DMS79 treated with DMSO at 0.1 percent for 48 hours (cell line): ENCODE data around the gene MRPL18.
A peak's percentile ranks its signal among the peaks of the same experiment; 100 is the strongest.
"Not testable (repeated sequence)": the region's sequence is repeated elsewhere in the genome, so short reads cannot be mapped to it uniquely, and the experiment has no call there.

Source experiments
- DNase-seq: peaks from one replicate; lab custom pipeline; 2025; lab: John Stamatoyannopoulos, UW

The MRPL18 gene

GRCh38 chr6:159817951-159818739, 27.9 kb downstream of the MRPL18 start:
- no peak for DNase-seq

GRCh38 chr6:159819098-159819497, 28.8 kb downstream of the MRPL18 start:
- DNase-seq: no peak

- peak; percentile 58 for DNase-seq
Observed at GRCh38 chr6:159819932-159820640, 29.8 kb downstream of the MRPL18 start.

- no peak for DNase-seq
Observed at GRCh38 chr6:159821122-159821521, 30.9 kb downstream of the MRPL18 start.

GRCh38 chr6:159821726-159822125, 31.5 kb downstream of the MRPL18 start:
- no peak for DNase-seq

GRCh38 chr6:159823953-159824352, 33.7 kb downstream of the MRPL18 start:
- no peak for DNase-seq

- not testable (repeated sequence) for DNase-seq
Observed at GRCh38 chr6:159824690-159825089, 34.4 kb downstream of the MRPL18 start.

- DNase-seq: no peak
Observed at GRCh38 chr6:159826004-159826403, 35.7 kb downstream of the MRPL18 start.

- DNase-seq: peak; percentile 84
Observed at GRCh38 chr6:159826968-159827647, 36.8 kb downstream of the MRPL18 start.

- no peak for DNase-seq
Observed at GRCh38 chr6:159828074-159828473, 37.8 kb downstream of the MRPL18 start.

GRCh38 chr6:159829526-159829925, 39.3 kb downstream of the MRPL18 start:
- DNase-seq: no peak

- no peak for DNase-seq
Observed at GRCh38 chr6:159830501-159831372, 40.5 kb downstream of the MRPL18 start.

- DNase-seq: peak; percentile 66
Observed at GRCh38 chr6:159831373-159831679, 41.1 kb downstream of the MRPL18 start.

GRCh38 chr6:159832946-159833345, 42.7 kb downstream of the MRPL18 start:
- no peak for DNase-seq

GRCh38 chr6:159833556-159833955, 43.3 kb downstream of the MRPL18 start:
- no peak for DNase-seq

- no peak for DNase-seq
Observed at GRCh38 chr6:159833997-159834603, 43.8 kb downstream of the MRPL18 start.

- no peak for DNase-seq
Observed at GRCh38 chr6:159836718-159837490, 46.6 kb downstream of the MRPL18 start.

GRCh38 chr6:159837511-159837910, 47.2 kb downstream of the MRPL18 start:
- no peak for DNase-seq

- DNase-seq: no peak
Observed at GRCh38 chr6:159838020-159838744, 47.9 kb downstream of the MRPL18 start.

- DNase-seq: no peak
Observed at GRCh38 chr6:159842035-159842434, 51.8 kb downstream of the MRPL18 start.
